HG03575 (cell line): ENCODE measurements around the gene CMTM5.

Experiments used
- ATAC-seq: cut with Tn5 transposase; IDR thresholded peaks from one replicate; pipeline ENCODE4 v1.9.1; 2021; ENCODE audit not compliant: unreplicated experiment, insufficient number of reproducible peaks, low FRiP score; ENCODE audit errors: extremely low read depth

CMTM5 gene, protein sequence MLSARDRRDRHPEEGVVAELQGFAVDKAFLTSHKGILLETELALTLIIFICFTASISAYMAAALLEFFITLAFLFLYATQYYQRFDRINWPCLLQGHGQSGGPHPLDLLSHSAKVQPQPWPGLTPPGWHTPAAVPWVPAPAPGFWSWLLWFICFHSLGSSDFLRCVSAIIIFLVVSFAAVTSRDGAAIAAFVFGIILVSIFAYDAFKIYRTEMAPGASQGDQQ

DNA sequence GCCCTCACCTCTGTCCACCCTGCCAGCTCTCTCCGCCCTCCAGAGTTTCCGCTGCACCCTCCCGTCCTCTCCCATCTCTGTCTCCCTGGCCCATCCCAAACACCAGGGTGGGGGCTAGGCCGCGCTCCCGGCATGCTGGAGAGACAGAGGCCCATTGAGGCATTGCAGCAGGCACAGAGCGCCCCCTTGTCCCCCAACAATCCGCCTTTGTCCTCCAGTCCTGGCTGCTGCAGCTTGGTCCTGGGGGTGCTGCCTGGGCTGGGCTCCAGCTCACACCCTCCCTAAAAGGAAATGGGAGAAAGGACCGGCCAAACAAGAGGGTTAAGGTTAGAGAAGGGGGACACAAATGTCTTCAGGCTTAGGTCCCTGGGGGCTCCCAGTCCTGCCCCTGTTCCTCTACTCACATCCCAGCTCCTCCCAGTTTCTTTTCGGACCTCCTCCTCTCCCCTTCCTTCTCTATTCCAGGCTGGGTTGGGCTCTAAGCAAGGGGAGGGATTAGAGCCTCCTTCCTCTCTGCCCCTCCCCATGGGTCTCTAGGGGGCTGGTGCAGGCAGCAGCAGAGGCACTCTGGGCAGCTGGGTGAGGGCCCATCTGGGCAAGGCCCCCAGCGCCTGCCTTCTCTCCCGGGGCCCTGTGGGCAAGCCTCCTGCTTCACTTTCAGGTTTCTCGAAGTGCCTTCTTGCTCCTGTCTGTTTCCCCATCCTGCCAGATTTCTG, at the start of gene CMTM5:
CMTM5 (plus strand) TSS at position 565 of the 716 bp plus-strand sequence. CDS start 206 bp downstream, outside the sequence.
- ATAC-seq, result no peak

DNA sequence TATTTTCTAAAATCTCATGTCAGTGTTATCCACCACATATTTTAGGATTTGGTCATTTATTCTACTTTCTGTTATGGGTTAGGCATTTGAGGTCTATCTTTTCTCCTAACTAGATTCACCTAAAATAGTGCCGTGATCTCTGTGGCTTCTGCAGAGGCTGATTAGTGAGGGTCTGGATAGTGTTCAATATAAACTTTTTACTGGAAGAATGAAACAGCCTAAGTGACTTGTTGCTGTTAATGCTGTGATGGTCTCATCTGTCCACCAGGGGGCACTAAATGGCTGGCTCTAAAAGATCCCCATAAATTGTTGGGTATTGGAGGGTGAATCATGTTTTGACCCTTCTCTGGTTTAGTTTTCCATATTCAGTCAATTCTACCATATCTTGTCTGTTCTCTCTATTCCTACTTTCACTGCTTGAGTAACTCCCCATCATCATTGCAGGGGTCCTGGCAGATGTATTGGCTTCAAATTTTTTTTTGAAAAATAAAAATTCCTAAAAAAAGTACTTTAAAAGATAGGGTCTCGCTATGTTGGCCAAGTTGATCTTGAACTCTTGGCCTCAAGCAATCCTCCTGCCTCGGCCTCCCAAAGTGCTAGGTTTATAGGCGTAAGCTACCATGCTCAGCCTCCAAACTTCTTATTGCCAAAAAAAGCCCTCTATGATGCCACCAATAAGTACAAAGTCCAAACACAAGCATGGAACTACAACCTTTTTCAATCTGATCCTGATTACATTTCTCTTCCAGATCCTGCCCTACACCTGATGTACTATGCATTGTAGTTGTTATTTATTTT, 48.7 kb upstream of the CMTM5 start:
- no peak for ATAC-seq

DNA sequence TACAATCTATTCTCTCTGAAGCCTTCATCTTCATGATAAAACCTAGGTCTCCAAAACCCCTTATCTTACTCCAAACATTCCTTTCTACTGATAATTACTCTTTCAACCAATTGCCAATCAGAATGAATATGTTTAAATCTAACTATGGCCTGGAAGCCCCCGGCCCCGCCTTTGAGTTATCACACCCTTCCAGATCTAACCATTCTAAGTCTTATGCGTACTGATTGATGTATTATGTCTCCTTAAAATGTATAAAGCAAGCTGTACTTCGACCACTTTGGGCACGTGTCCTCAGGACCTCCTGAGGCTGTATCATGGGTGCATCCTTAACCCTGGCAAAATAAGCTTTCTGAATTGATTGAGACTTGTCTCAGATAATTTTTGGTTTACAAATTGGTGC, 41.2 kb upstream of the CMTM5 start:
- no peak for ATAC-seq

DNA sequence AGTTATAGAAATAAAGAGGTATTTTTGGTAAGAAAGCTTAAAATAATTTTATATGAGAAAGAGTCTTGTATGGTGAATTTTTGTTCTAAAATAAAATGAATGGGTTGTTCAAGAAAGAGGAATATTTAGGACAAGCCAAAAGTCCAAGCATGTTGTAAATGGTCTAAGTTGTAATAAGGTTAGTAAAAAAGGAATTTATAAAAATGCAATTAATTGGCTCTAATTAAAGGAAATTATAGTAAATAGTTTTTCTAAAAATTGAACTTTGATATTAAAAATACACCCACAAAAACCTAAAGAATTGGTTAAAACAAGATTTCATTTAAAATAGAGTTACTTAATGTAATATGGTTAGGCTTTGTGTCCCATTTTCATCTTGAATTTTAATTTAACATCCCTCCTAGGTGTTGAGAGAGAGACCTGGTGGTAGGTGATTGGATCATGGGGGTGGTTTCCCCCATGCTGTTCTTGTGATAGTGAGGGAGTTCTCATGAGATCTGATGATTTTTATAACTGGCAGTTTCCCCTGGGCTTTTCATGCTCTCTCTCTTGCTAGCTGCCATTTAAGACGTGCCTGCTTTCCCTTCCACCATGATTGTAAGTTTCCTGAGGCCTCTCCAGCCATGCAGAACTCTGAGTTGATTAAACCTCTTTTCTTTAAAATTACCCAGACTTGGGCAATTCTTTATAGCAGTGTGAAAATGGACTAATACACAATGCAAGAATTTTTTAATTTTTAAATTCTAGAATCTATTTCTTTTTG, 37.2 kb upstream of the CMTM5 start:
- ATAC-seq, result no peak

DNA sequence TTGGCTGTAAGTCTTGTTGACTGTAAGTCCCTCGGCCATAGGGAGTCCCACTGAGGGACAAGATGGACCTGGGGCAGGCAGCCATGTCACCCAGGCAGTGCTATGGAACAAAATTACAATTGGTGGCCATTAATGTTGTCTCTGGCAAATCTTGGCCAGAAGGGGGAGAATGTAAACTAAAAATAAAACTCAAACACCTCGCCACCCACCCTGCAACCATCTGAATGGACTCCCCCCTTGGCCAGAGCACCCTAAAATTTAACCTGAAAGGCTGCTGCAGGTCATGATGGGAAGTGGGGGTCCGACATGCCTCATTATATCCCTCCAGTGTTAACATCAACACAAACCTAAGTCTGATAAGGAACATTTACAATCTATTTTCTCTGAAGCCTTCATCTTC, 32.4 kb upstream of the CMTM5 start:
- no peak for ATAC-seq

DNA sequence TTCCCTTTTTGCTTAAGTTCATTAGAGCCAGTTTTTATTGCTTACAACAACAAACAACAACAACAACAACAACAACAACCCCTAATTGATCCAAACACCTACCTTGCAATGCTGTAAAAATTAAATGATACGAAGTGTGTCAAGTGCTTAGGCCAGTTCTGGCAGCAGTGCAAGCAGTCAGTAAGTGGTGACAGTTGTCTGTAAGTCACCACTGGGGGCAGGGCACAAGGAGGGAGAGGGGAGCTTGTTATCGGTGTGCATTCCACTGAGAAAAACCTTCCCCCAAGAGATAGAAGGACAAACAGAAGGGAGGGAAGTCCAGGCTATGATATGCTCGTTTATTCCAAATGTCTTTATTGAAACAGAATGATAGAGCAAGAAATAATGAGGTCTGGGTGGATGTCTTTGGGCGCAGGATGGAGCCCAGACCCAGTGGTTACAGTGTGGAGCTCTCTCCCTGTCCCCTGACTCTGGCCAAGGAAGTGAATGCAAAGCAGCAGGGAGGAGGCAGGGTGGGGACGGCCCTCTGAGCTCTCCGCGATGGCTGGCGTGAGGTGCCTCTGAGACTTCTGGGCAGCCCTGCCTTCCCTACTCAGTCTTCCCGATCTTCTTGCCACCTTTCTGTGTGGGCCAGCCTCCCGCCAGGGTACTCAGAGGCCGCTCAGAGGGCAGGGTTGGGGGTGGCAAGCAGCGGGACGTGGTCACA, 30.7 kb upstream of the CMTM5 start:
- no peak for ATAC-seq

DNA sequence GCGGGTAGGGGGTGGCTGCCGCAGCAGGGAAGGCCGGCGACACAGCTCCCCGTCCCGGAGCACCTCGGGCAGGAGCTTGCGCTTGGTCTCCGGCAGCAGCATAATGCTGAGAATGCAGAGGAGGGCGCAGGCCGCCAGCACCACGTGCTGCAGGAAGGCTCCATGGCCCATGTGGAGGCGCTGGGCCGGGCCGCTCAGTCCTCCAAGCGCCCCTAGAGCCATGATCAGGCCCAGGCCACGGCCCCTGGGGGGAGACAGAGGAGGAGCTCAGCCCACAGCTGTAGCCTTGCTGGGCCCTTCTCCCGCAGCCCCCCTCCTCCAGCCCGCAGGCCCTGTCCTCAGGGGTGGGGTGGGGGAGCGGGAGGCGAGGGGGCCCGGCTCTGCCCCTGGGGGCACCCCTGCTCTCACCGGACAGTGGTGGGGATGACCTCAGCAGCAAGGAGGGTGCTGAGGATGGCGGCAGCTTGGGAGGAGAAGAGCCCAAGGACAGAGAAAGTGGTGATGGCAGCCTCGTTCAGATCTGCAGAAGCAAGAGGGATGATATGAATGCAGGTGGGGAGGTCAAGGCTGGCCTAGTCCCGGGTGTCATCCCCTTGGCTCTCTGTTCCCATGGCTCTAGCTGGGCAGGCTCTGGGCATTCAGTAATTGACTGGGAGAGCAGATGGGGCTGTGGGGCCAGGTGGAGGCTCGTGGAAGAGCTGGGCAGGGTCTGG, 30.0 kb upstream of the CMTM5 start:
- ATAC-seq, result no peak

DNA sequence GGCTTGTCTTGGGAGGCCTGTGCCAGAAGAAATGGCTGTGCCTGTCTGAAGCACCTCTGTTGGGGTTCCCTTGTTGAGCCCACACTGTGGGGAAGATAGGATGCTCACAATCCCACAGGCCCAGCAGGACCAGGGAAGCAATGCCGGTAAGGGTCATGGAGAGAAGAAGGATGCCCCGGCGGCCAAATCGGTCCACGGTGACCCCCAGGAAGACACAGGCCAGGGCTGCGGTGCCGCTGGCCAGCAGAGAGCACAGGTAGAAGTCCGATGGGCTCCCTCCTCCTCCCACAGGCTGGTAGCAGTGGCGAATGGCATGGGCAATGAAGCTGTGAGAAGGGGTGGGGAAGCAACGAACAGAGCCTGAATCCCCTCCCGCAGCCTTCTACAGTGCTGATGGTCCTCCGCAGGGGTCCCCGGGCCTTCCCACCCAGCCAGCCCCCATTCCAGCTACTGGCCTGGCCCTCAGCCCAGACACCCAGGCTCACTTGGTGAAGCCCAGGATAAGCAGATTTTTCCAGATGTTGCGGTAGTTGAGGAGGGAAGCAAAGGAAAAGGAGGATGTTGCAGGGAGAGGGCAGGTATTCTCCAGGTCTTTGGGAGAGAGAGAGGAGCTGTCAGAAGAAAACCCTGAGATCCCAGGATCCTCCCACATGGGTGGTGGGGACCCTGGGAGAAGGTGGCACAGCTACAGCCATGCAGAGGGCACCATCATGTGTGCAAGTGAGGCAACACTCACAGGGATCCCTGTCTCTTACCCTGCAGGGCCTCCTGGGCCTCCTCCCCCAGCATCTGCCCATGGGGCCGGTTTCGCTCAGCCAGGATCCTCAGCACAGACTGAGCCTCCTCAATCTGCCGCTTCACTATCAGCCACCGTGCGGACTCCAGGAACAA, 29.2 kb upstream of the CMTM5 start:
- ATAC-seq, result no peak

DNA sequence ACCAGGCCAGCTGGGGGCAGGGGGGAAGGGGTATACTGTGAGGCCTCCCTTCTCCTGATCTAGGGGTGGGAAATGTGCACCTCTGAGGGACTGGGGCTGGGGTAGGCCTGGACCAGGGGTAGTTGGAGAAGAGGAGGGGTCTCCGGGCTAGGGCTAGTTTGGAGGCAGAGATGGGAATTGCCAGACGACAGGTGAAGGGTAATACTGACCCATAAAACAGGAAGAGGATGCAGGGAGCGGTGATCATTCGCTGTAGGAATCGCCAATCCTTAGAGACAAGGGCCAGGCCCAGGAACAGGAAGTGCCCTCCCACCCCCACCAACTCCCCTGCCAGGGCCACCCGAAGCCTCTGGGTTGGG, 28.6 kb upstream of the CMTM5 start:
- no peak for ATAC-seq

DNA sequence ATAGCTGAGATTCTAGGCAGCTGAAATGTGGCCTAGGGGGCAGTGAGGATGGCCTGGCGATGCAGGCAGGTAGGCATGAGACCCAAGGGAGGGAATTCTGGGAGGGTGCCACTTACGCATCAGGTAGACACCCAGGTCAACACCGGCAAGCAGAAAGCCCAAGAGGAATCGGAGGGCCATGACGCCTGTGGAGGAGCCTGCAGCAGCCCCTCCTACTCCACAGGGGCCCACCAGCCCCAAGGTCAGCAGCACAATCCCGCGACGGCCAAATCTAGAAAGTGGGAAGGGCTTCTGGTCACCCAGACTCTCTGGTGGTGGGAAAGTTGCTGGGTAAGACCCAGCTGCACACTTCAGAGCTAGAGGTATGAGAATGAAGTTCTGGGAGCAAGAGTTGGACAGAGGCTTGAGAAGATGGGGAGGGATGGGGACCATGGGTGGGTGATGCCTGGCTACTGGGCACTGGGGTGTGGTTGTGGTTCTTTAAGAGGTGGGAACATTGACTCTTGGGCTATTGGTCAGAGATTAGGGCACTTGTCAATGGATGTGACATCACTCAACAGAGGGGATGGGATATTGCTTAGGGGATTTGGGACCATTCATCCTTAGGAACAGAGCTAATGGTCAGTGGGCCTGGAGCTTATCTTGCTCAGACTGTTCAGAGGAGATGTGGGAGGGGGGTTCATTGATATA, 27.5 kb upstream of the CMTM5 start:
- no peak for ATAC-seq

DNA sequence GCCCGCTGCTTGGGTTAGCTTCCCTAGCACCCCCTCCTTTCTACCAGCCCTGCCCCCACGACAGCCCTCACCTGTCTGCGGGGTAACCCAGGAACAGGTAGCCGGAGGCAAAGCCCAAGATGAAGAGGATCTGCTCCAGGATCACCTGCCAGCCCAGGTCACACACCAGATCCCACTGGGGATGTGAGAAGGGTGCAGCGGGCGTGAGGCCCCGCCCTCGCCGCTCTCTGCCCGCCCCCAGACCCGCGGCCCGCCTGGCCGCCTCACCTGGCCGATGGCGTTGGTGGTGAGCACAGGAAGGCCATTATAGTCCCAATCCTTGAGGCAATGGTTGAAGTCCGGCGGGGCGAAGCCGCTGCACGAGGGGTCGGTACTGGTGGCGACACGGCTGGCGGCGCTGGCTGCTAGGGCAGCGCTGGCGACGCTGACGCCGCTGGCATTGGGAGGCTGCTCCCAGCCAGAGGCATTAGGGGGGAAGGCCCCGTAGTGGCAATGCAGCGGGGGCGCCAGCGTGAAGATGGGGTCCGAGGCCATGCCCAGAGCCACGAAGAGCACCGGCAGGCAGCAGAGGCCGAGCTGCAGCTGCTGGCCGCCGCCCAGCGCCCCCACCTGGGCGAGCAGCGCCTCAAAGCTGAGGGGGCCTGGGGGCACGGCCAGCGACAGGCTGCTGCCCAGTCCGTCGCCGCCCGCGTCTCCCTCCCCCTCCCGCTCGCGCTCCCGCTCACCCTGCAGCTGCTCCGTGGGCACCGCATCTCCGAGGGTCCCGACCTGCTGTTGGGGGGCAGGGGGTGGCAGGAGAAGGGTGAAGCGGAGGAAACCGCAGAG, 25.0 kb upstream of the CMTM5 start:
- no peak for ATAC-seq

DNA sequence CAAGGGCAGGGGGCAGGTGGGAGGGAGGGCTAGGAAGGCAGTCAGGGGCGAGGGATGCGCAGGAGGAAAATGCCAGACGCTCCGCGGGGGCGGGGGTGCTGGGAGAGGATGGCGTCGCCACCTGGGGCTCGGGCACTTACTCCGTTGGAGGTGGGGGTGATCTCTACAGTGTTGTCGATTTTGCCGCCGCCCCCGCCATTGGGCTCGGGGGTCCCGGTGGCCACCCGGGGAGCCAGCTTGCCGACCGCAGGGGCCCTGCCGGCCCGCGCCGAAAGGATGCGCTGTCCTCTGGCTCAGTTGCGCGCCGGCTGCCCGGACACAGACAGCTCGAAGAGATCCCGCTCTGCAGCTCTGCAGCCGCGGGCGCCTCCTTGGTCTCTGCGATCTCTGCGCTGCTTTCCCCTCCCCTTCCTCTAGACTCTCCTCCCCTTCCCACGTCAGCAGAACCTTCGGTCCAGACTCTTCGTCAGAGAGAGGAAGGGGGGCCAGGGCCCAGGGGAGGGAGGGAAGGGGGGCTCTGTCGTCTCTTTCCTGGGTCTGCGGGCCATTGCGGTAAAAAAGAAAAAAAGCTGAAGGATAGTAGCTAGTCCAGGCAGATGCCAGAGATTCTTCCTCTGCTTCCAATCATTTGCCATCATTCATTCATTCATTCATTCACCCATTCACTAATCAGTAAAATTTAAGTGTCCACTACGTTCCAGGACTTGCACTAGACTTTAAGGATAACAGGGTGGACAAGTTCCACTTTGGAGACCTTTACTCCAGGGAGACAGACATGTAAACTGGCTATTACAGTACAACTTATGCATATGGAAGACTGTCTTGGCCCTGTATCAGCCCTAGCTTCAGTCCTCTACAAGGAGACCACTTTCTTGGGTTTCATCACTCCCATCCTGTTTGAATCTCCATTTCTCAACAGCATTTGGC, 24.1 kb upstream of the CMTM5 start, which contains the start of gene SLC22A17:
SLC22A17 (minus strand) TSS at position 382 of the 927 bp plus-strand sequence.
- ATAC-seq, result no peak

DNA sequence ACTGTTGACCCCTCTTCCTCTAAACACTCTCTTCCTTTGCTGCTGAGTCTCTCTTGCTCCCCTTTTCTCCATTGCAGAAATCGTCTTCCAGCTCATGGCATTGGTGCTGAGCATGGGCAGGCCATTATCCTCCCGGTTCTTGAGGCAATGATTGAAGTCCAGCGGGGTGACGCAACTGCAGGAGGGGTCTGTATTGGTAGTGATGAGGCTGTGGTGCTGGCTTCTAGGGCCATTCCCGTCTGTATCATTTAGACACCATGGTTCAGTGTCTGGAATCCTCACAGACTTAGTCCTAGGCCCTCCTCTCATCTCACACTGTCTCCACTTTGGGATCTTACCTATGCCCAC, 23.4 kb upstream of the CMTM5 start:
- ATAC-seq, result no peak

DNA sequence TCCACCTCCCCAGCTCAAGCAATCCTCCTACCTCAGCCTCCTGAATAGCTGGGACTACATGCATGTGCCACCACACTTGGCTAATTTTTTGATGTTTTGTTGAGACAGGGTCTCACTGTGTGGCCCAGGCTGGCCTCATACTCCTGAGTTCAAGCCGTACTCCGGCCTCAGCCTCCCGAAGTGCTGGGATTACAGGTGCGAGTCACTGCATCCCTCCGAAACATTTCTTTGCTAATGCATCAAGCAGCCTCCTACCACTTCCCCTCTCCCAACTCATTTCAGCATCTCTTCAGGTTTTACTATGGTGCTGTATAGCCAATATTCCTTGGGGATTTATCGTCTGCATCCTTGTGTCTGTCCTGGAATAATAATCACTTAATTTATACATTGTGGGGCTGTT, 21.9 kb upstream of the CMTM5 start:
- no peak for ATAC-seq

DNA sequence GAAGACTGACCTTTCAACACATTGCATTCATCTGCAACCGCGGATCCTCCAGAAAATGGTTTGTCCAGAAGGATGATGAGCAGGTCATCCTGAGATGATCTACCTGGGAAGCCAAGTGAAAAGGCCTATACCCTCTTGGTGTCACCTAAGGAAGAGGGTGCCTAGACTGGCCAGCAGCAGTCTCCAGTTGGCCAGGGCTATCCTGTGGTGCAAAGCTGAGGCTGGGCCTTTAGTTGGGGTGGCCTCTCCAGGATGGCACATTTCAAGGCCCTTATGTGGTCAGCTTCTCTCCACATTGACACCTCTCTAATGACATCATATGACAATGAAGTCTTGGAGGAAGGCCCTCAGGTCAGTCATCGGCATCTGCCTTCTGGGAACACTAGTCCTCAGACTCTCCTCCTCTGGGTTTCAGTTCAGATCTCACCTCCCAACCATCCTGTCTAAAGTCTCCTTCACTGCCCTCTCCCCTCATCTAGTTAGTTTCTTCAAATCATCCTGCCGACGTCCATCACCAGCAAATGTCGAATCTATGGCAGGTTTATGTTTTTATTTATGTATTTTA, 20.9 kb upstream of the CMTM5 start:
- ATAC-seq, result no peak
